Osteocyte (in vitro differentiated cells): ENCODE measurements around the gene NUP107. TPM values are rescaled to one million over a fixed set of nuclear protein-coding genes. Genes with fewer than 3 reads are reported as not detected.

Experiments
- DNase-seq: peaks from one replicate; pipeline ENCODE4 v3.0.0; 2021; ENCODE audit warnings: mixed read lengths; ENCODE audit not compliant: unreplicated experiment; ENCODE audit errors: extremely low spot score
- H3K27ac Mint-ChIP-seq: one replicate; pipeline ENCODE4 v1.8.0; 2021; ENCODE audit warnings: mild to moderate bottlenecking, mixed read lengths; ENCODE audit not compliant: unreplicated experiment
- H3K27me3 Mint-ChIP-seq: one replicate; pipeline ENCODE4 v1.8.0; 2021; ENCODE audit warnings: mixed read lengths; ENCODE audit not compliant: unreplicated experiment
- H3K36me3 Mint-ChIP-seq: one replicate; pipeline ENCODE4 v1.8.0; 2021; ENCODE audit warnings: mixed read lengths; ENCODE audit not compliant: unreplicated experiment
- H3K4me1 Mint-ChIP-seq: one replicate; pipeline ENCODE4 v1.8.0; 2021; ENCODE audit warnings: mixed read lengths; ENCODE audit not compliant: unreplicated experiment
- H3K4me3 Mint-ChIP-seq: one replicate; pipeline ENCODE4 v1.8.0; 2021; ENCODE audit warnings: mild to moderate bottlenecking, moderate library complexity, mixed read lengths; ENCODE audit not compliant: unreplicated experiment
- H3K9me3 Mint-ChIP-seq: one replicate; pipeline ENCODE4 v1.8.0; 2021; ENCODE audit warnings: mixed read lengths; ENCODE audit not compliant: unreplicated experiment
- CTCF ChIP-seq: fragments of 200-600 bp; sonication (generic); IDR thresholded peaks from 2 replicates; pipeline ENCODE4 v1.5.0; 2021; ENCODE audit warnings: antibody characterized with exemption, mild to moderate bottlenecking, moderate library complexity
- total RNA-seq: library from RNA; stranded (reverse); gene quantifications from 2 replicates; pipeline ENCODE4 v1.2.1, GENCODE V29; 2021

The NUP107 gene
- total RNA-seq, 1 donor from 2014 or later, result 35.6 TPM

GRCh38 chr12:68667291-68667690 lies 19.5 kb upstream of the NUP107 start:
- no peaks in the 10 kb centered on the region for H3K27me3 Mint-ChIP-seq
- H3K4me1 Mint-ChIP-seq, result no peaks in the 10 kb centered on the region
- no peak for DNase-seq
- H3K27ac Mint-ChIP-seq, result no peak overlapping the region
- no peak overlapping the region for H3K4me3 Mint-ChIP-seq
- peaks cover 7% of the 10 kb centered on the region for H3K36me3 Mint-ChIP-seq
- TF ChIP-seq CTCF, result no peak
- H3K9me3 Mint-ChIP-seq, result no peaks in the 10 kb centered on the region

DNA sequence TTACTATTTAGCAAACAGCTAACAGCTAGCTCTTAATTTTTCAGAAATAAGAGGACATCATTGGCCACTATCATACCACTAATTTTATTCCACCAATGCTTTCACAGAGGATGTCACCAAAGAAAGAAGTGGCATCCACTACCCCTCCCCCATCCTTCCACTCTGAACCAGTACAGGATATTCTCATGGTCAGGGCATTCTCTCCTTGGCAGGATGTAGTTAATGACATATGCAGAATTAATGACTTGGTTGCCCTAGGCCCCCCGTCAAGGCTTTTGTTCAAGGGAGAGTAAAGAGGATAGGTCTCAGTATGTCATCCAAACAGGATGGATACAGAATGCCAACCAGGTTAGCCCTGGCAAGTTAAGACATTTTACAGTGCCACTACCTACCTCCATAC lies 18.9 kb upstream of the NUP107 start:
- Mint-ChIP-seq H3K27ac (no peak overlapping the region), H3K27me3 (no peaks in the 10 kb centered on the region), H3K4me3 (no peak overlapping the region), H3K36me3 (peaks cover 7% of the 10 kb centered on the region), H3K9me3 (no peaks in the 10 kb centered on the region), H3K4me1 (no peaks in the 10 kb centered on the region)
- no peak for DNase-seq
- TF ChIP-seq CTCF, result no peak

GRCh38 chr12:68671179-68671578 lies 15.6 kb upstream of the NUP107 start:
- no peaks in the 10 kb centered on the region for H3K27me3 Mint-ChIP-seq
- no peak overlapping the region for H3K27ac Mint-ChIP-seq
- peaks cover 8% of the 10 kb centered on the region for H3K4me1 Mint-ChIP-seq
- no peak for TF ChIP-seq CTCF
- H3K9me3 Mint-ChIP-seq, result no peaks in the 10 kb centered on the region
- peaks cover 4% of the 10 kb centered on the region for H3K36me3 Mint-ChIP-seq
- DNase-seq, result no peak
- no peak overlapping the region for H3K4me3 Mint-ChIP-seq

- Mint-ChIP-seq H3K36me3 (no peaks in the 10 kb centered on the region), H3K27ac (no peak overlapping the region), H3K4me1 (peaks cover 10% of the 10 kb centered on the region), H3K27me3 (peaks cover under 1% of the 10 kb centered on the region), H3K4me3 (no peak overlapping the region), H3K9me3 (no peaks in the 10 kb centered on the region)
- no peak for DNase-seq
- no peak for TF ChIP-seq CTCF
Measured at GRCh38 chr12:68673788-68674187, 13.0 kb upstream of the NUP107 start.

GRCh38 chr12:68674376-68674775 lies 12.4 kb upstream of the NUP107 start:
- Mint-ChIP-seq H3K36me3 (no peaks in the 10 kb centered on the region), H3K27me3 (peaks cover 6% of the 10 kb centered on the region), H3K27ac (no peak overlapping the region), H3K9me3 (no peaks in the 10 kb centered on the region), H3K4me3 (no peak overlapping the region), H3K4me1 (peaks cover 10% of the 10 kb centered on the region)
- TF ChIP-seq CTCF, result no peak
- no peak for DNase-seq
